ENCODE data around the gene FNBP1.

The FNBP1 gene

GRCh38 chr9:129889941-129890717 lies 152.9 kb downstream of the FNBP1 start:
- DNase-seq (ENCODE audit: low read depth), result peak; percentile 64

- DNase-seq (ENCODE audit: low read depth), result no peak
Measured at GRCh38 chr9:129889122-129889940, 153.7 kb downstream of the FNBP1 start.

DNA sequence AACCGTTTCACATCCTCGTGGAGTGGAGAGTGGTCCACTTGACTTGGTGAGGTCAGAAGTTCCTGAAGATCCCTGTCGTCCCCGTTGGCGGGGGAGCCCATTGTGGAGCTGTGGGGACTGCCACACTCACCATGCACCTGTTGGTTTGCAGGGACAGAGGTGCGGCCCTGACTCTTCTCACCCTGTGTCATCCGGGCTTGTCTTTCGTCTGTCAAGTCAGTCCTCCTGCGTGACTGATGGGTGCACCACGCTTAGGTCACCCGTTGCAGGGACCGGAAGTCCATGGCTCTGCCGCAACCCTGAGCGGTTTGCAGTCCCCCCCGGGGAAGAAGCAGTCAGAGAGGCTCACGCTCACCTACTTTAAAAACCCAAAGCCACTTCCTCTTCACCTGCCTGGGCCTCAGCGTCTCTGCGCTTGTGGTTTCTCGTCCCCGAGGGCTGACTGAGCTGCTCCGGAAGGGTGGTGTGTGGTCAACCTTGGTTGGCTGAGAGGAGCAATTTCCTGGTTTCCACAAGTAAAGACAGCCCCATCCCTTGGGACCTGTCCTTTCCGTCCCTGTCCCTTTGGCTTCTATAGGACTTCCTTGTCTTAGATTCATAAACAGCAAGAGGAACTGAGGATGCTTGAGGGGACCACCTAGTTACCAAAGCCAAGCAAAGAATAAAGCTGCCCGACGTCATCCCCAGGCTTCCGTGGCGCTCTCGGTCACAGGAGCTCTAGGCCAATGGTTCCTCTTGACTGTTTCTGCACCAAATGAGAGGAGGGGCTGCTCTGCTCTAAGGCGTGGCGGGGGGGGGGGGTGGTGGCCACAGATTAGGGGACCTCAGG lies 154.5 kb downstream of the FNBP1 start:
- peak; percentile 87 for DNase-seq (ENCODE audit: low read depth)

DNA sequence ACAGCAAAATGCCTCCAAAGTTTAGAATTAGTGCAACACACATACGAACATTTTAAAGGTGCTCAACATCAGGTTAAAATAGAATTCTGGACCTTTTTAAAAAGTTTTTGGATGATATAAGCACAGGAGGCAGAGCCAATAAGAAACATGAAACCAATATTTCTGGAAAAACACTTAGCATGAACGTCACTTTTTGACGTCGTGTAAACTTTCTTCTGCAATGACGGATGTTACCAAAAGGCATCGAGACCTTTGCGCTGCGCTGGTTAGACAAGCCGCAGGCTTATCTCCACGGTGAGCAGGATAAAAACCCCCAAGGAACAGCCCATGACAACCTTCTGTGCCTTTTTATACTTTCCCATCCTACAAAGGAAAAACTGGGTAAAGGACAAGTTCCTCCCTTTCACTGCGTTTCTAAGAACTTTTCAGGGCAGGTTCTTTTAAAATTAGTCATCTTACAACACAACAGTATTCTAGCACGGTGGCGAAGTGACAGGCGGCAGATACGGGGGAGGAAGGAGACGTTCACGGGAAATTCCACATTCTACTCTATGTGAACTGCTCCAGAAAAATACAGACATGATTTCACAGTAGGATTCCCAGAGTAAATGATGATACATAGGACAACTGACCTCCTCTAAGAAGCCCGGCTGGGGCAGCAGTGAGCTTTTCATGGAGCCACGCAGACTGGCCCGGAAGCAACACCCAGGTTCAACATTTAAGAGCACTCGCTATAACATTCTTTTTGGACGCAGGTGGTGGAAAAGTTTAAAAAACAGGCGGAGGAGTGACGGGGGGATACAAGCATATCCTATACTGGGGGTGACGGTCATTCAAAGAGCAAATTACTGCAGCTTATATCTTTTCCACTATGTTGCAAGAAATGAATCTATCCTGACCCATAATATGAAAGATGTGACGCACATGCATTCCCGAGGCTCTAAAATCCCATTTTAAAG lies 155.4 kb downstream of the FNBP1 start:
- DNase-seq (ENCODE audit: low read depth), result peak; percentile 59

DNA sequence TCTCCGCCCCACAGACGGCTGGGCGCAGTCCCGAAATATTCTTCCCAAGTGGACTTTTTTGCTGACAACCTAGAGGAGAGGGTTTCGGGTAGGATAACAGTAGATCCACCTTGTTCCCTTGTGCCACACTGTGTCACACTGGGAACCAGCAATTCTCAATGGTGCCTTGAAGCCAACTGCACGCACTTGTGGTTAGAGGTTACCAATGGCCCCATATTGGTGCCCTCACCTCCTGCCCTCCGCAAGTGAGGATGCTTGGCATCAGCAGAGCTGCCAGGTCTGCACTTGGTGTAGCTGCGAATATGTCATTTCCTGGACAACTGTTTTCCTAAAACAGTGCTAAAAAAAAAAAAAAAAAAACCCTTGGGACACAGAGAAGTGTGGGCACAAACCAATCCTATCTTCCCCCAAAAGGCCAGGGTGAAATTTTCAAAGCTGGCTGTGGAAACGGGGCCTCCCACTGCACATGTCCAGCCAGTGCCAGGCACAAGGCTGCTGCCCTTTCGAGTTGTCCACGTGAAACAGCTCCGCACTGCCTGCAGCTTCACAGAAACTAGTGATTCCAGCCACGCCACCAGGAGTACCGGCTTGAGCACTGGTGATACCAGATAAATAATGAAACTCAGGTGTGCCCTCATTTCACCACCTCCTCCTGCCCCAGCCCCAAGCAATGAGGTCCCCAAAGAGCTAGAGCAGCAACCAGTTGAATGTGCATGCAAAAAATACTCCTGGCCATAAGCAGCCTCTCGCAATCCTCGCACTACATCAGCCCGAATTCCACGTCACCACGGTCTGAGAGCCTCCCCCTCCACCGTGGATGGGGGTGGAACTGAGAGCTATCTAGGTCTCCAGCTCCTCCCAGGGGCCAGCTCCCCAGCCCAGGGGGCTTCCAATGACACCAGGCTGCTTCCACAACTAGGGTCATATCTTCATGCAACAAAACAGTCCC lies 156.5 kb downstream of the FNBP1 start:
- no peak for DNase-seq (ENCODE audit: low read depth)

GRCh38 chr9:129885670-129886106 lies 157.3 kb downstream of the FNBP1 start:
- DNase-seq (ENCODE audit: low read depth), result peak; percentile 86

DNA sequence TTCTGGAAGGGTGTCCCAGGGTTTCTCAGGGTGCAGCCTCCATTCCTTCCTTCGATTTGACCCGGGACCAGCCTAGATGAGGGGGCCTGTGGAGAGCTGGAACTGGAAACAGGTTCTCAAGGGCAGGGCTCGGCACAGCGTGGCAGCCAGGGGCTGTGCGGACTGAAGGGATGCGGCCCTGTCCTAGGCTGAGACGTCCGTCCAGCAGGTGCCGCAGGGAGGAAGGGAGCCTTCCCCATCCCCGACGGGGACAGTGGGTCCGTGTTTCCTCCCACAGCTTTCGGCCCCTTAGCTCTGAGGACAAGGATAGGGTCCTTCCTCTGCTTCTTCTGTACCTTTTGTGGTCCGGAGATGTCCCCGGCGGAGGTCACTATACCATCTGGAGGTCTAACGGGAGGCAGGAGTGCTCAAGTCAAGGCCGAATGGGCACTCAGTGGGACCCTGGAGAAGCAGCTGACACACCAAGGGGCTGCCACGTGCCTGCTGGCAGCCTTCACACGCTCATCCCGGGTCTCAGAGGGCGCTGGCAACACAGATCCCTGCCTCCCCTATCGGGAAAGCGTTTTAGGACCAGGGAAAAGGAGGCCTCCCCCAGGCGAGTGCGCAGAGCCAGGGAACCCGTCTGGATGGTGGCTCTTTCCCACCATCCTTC lies 157.8 kb downstream of the FNBP1 start:
- no peak for DNase-seq (ENCODE audit: low read depth)

DNA sequence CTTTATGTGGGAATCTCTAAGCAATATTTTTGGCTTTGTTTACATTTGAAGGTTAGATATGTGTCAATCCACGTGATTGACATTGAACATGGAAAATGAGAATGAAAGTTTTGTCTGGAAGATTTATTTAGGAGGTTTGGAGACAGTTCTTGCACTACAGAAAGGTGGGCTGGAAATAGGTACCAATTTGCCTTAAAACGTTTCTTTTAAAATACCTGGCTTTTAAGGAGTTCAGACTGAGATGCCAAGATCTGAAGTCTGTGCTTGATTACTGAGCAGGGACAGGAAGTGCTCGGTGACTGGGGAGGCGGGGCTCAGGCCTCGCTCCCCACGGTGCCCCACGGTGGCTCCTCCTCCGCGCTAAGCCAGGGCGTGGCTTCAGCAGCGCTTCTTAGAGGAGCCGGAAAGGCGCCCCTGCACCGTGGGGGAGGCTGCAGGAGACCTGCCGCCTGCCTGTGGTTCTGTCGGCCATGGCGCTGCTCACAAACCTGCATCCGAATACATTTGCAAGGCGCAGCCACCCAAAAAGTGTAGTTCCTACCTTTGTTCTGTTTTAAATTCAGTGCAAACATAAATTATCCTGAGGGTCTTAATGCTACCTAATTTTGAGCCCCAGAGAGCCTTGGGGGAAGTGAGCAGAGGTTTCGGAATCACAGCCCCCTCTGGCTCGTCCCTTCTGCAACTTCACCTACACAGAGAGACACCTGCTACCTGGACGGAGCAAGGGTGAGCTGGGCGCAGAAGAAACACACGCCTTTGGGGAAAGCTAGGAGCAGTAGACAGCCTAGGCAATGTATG lies 158.6 kb downstream of the FNBP1 start:
- peak; percentile 94 for DNase-seq (ENCODE audit: low read depth)

DNA sequence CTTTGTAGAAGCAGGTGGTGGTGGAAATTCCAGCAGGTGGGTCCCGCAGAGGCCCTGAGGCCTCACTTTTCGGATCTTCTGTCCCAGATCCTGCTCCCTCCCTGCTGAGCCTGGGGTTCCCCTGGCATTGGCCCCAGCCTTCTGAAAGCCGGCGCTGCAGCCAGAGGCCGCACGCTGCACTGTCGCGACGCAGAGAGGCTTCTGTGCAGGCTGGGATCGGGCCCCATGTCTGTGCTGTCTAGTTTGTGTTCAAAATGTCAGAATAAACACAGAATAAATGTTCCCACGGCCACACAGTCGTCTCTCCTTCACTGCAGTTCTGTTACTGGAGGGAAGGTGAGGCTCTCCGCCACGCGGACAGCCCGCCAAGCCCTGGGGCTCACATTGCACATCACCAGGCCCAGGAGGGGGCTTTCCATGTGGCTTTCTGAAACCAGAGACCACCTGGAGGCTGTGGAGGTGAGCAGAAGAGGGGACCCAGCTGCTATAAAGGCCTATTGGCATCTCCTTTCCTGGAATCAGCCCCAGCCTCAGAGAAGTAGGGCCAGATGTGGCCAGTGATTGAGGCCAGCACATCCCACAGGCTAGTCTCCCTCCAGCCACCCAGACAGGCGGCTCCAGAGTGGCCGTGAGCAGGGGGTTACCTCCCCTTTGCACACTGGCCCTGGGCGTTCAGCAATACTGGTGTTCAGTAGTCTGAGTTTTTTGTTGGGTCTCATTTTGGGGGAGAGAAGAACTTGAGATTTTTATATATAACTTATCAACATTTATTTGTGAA lies 161.3 kb downstream of the FNBP1 start:
- no peak for DNase-seq (ENCODE audit: low read depth)

DNA sequence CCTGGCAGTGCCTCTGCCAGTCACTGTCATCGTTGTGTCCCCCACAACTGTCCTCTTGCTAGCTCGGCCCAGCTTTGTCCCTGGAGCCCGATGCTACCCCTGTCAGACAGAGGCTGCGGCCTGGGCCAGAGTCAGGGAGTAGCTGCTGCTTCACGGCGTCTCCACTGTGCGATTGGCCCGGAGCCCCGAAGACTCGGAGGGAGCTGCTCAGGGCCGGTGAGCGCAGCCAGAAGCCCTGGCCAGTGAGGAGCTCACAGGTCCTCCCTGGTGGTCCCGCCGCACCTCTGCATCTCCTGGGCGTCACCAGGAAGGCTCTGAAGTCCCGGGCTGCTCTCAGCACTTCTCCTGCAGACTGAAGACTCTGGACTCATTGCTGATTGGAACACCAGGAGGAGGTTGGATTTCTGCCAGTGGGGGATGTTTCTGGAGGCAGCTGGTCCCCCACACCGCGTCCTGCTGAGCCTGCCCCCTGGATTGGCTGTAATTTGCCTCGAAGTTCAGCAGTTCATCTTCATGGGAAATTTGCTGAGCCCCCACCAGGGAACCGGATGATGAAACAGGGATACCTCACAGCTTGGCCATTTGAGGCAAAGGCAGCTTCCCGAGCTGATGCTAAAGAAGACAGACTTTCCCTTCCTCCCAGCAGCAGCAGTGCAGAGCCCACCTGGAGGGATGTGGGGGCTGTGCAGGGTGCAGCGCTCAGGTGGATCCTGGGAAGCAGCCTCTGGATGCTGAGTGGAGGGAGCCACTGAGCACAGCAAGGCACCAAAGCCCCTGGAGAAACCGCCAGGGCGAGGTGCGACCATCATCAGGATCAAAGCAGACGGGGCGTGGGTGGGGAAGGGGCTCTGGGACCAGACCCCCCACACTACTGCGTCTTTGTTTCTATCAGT lies 162.1 kb downstream of the FNBP1 start:
- DNase-seq (ENCODE audit: low read depth), result no peak

DNA sequence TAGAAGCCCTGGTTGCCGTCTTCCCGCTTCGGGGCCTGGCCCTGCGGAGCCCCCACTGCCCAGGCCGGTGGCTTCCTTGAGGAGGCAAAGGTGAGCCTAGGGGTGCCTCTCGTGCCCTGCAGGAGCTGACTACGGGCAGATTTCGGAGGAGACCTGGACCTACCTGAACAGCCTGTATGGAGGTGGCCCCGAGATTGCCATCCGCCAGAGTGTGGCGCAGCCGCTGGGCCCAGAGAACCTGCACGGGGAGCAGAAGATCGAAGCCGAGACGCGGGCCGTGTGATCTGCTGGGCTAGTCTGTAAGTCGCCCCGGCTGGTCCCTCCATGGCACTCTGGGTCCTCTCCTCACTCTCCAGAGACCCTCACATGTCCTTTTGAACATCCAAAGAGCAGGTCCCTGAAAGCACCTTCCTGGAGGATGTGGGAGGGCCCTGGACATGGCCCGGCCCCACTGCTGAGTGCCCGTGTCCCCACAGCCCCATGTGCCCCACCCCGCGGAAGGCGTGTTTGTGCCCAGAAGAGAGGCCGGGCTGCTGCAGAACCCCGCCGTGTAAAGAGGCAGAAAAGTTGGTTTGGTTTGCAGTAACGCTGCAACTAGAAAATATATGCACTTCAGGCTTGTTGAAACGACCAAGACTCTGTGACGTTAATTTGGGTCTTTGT lies 162.9 kb downstream of the FNBP1 start:
- DNase-seq (ENCODE audit: low read depth), result no peak

- no peak for DNase-seq (ENCODE audit: low read depth)
Measured at GRCh38 chr9:129879103-129879699, 163.8 kb downstream of the FNBP1 start.

DNA sequence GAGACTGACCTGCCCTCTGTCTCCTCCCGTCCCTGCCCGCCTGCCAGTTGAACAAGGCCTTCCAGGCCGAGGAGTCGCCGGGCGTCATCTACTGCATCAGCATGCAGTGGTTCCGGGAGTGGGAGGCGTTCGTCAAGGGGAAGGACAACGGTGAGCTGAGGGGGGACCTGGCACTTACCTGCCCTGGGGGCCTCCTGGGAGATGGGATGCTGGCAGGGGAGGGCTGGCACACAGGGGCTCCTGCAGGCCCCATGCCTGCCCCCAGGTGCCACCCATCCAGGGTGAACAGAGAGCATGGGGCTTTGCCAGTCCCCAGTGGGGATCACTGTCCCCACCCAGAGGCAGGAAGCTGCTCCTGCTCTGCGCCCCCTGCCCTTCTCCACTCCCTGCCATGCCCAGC lies 164.7 kb downstream of the FNBP1 start:
- DNase-seq (ENCODE audit: low read depth), result no peak

DNA sequence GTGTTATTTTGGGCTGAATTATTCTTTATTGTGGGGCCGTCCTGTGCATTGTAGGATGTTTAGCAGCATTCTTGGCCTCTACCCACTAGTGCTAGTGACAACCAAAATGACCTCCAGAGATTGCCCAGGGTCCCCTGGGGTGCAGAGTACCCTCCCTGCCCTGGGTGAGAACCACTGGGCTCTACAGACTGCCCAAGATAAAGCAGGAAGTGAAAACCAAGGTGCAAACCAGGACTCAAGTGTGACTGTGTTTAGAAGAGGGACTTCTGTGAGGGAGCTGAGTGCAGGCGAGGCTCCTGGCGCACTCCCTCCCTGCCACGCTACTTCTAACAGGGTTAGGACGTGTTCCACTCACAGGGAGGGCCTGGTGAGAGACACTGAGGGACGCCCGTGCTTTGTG lies 166.2 kb downstream of the FNBP1 start:
- no peak for DNase-seq (ENCODE audit: low read depth)

DNA sequence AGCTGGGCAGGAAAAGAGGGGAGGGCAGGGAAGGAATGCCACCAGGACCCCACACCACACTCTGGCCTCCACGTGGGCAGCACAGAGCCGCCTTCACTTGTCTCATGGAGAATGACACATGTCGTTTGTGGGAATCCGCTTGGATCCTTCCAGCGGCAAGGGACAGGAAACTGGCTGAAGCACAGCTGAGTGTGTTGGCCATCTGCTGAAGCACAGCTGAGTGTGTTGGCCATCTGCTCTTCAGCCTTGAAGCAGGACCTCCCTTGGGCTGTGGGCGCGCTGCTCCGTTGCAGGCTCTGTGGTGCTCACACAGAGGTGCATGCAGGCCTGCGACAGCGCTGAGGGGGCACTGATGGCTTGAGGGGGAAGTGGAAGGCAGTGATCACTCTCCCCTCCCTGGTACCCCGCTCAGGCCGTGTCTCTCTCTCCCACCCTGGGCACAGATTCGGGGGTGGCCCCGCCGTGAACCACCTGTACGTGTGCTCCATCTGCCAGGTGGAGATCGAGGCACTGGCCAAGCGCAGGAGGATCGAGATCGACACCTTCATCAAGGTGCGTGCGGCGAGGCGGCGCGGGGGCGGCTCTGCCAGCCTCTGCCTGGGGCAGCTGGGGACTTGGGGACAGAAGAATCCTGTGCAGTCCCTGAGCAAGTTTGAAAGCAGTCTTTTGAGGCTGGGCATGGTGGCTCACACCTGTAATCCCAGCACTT lies 167.1 kb downstream of the FNBP1 start:
- no peak for DNase-seq (ENCODE audit: low read depth)
